D341Med (cell line): ENCODE measurements around the gene PLXNB2.

Experiments used
- DNase-seq: peaks from one replicate; pipeline ENCODE4 v3.0.0; 2012; ENCODE audit warnings: low spot score

Gene PLXNB2

GRCh38 chr22:50250555-50251476 lies 56.6 kb downstream of the PLXNB2 start, which contains the start of gene HDAC10:
TSS of gene HDAC10 (minus strand) at chr22:50251265. CDS start at chr22:50251032, 233 bp downstream.
- peak; percentile 93 for DNase-seq

DNA sequence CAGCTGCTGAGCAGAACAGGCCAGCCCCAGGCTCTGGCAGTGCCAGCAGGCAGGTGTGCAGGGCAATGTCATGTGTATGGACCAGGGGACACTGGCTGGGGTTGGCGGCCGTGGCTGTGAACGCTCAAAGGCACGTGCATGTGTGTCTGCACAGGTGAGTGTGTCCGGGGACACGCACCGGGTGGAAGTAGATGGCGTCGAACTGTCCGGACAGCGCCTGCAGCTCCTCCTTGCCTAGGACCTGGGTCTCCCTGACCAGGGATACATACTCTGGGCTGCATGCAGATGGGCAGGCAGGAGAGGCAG lies 57.2 kb downstream of the PLXNB2 start:
- no peak for DNase-seq

GRCh38 chr22:50249341-50250248 lies 57.9 kb downstream of the PLXNB2 start:
- DNase-seq: no peak

DNA sequence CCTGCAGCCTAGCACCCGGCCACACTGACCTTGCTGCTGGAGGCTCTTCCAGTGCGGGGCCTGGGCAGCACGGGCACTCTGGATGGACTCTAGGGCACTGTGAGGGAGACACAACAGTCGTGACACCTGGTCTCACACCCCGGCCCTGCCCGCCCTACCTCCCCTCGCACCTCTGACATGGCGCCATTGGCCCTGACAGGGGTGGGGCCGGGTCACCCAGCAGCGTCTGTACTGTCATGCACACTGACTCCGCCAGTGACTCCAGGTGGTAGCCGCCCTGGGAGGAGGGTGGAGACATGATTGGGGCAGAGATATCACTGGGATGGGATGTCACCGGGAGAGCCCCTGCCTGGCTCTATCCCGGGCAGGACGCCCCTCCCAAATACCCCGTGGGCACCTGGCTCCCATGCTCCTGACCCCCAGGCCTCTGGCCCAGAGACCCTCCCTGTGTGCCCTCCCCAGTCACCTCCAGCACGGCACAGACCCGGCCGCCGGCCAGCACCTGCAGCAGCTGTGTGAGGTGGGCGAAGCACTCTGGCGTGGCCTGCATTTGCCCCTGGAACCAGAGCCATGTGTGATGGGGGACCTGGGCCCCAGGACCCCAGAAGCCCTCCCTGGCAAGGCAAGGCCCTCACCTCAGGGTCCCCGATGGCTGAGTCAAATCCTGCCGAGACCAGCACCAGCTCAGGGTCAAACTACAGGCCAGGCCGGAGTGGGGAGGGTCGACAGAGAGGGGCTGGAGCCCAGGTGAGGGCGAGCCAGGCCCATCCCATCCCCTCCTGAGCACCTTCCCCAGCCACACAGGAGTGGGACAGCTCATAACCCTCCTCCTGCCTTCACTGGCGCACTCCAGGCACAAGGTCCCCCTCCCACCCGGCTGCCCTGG lies 59.0 kb downstream of the PLXNB2 start:
- DNase-seq: no peak

DNA sequence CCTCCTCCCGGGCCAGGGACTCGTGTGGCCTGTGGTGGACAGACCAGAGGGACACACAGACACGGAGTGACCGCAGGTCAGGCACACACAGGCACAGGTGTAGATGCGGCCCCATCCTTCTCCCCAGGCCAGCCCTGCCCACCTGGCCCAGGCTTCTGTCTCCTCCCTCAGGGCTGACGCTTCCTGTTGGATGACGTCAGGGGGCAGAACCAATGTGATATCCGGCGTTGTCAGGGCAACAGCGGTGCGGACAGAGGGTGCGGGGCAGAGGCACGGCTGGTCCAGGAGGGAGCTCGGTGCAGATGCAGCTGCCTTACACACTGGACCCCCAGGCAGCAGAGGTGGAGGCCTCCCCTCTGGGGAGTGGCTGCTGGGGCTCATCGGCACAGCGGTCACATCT lies 59.7 kb downstream of the PLXNB2 start:
- no peak for DNase-seq

GRCh38 chr22:50246242-50247175 lies 60.9 kb downstream of the PLXNB2 start:
- no peak for DNase-seq

DNA sequence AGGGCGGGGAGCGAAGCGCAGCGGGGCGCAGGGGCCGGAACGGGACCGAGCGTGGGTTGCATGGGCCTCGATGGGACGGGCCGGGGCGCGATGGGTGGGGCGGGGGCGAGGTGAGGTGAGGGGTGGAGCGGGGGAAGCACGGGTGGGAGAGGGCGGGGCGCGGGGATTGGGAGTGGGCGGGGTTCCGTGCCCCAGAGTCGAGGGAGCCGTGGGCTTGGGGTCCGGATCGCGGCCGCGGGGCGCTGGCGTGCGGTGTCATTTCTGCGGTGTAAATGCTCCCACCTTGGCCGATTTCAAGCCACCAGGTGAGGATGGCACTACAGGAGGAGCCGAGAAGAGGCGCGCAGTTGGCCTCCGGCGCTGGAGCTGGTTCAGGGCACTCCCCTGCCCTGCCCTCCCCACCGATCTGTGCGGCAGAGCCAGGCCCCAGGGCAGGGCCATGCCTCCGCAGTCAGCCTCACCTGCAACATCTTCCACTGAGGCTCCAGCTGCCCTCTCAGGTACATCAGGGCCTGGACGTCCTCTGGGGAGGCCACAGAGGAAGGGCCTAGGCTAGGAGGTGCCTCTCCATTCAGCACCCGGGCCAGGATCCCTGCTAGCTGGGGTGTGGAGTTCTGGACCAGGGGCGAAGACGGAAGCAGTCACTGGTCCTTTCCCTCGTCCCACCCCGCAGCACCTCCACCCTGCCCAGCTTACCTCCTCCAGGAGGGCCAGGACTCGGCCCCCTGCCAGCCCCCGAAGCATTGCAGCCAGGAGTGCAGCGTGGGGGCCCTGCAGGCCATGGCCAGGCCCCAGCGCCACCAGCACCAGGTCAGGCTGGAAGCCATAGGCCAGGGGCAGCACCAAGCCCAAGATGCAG lies 62.0 kb downstream of the PLXNB2 start:
- no peak for DNase-seq

DNA sequence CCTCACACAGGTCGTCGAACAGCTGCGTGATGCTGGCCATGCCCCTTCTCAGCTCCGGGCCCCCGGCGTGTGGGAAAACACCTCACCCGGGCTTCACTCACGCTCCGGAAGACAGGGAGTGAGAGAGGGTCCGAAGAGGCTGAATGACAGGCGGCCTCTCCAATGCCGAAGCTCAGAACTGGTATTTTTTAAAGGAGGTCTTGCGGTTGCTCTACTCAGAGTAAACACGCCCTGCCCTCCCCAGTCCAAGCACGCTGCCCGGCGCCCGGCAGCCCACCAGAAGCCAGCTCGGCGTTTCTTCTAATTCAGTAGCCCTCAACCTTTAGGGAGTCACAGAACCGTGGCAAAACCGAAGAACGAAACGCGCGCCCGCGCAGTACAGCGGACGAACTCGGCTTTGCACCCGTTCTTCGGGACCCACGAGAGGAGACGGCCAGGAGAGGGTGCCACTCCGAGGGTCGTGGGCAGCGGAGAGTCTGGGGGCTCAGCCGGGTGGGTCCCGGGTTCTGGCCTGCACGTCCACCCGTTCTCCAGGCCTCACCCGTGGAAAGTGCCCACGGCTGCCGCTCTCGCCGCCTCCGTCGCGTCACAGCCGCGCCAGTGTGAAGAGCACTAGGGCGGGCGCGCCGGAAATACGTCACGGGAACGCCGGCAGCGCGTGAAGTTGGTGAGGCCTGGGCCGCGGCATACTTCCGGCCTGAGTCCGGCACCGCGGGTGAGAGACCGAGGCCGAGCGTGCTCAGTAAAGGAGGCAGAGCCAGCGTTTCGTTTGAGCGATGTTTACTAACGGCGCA lies 62.8 kb downstream of the PLXNB2 start, which contains the start of gene TUBGCP6:
Gene TUBGCP6 (minus strand): TSS at position 604 of the 794 bp plus-strand sequence. CDS start 564 bp downstream, at position 40.
- peak; percentile 95 for DNase-seq

DNA sequence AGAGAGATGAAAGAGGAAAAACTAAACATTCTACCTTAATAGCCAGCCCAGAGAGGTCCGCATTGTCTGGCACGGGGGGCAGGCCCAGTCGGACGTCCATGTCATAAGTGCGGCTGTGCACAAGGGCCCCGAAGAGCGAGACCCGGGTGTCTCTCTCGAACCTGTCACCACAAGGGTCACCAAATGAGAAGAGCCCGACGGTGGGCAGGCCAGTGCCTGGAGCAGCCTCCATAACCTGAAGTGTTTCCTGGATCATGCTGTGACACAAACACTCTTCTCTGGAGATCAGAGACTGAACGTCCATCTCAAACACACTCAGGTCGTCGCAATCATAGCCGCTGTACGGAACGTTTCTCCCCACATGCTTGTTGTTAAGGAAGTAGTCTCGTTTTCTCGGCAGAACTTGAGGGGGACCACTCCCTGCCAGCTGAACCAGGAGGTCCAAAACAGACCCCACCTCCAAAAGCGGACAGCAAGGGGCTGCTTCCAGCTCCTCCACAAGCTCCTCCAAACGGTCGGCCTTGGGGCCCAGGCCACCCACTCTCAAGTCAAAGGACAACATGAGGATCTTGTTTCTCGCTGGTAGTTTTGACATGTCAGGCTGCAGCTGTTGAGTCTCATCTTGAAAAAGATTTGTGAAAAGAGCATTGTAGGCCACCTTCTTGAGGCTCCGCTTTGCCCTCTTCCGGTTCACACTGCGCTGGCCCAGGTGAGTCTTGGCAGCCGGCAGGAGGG lies 63.6 kb downstream of the PLXNB2 start:
- DNase-seq: no peak

- DNase-seq: no peak
Measured at GRCh38 chr22:50242406-50242949, 65.0 kb downstream of the PLXNB2 start.

DNA sequence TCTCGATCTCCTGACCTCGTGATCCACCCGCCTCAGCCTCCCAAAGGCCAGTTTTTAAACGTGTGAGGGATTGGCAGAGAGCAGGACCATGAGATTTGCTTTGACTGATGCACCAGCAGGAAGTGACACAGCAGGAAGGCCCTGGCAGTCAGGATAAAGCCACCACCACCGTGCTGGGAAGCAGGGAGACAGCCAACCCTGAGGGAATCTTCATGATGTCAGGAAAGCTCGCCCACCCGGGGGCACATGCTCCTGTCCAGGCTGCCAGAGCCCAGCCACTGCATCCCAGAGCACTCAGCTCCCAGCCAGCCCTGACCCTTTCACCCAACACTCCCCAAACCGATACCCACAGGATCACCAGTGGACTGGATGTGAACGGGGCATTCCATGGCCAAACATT lies 68.7 kb downstream of the PLXNB2 start:
- no peak for DNase-seq

DNA sequence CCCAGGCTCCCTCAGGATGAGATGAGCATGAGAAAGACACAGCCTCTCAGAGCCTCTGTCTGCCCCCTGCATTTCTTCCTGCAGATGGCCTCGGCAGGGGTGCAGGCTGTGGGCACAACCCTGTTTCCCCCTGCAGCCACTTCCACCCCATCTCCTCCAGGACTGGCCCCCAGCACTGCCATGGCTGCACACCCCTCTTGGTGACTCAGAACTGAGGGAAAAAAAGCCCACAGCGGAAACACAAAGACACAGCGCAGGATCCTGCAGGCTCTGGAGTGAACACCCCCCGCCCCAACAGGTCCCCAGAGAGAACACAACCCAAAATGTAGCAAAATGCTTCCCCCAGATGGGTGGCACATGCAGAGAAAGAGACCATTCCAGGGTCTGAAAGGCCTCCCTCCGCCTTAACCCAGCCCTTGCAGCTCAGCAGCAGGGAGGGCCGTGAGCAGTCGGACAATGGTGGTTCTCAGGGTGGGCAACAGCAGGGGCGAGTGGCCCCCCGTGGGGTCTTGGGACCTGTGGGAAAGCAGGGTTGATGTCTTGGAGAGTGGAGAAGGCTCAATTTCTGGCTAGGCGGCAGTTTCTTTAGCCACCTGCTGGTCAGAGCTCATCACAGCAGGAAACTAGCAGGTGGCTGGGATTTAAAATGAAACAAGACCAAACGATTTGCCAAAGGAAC lies 70.6 kb downstream of the PLXNB2 start:
- DNase-seq: peak; percentile 73

DNA sequence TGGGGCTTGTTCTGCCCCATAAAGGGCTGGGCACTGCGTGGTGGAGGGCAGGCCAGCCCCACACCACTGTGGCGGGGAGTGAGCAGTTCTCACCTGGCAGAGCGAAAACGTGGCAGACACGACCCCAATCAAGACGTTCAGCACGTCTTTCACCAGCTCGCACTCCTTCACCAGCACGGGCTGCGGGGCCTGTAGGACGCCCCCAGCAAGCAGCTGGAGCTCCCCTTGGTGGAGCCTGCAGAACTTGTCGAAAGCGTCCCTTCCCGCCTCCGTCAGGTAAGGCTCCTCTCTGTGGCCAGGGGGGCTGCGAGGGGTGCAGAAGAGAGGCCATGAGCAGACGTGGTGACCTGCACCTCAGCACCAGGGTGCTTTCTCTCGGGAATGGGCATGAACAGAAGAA lies 74.2 kb downstream of the PLXNB2 start:
- DNase-seq: no peak

GRCh38 chr22:50232481-50233151 lies 74.8 kb downstream of the PLXNB2 start:
- no peak for DNase-seq

- no peak for DNase-seq
Measured at GRCh38 chr22:50229370-50229769, 78.1 kb downstream of the PLXNB2 start.

DNA sequence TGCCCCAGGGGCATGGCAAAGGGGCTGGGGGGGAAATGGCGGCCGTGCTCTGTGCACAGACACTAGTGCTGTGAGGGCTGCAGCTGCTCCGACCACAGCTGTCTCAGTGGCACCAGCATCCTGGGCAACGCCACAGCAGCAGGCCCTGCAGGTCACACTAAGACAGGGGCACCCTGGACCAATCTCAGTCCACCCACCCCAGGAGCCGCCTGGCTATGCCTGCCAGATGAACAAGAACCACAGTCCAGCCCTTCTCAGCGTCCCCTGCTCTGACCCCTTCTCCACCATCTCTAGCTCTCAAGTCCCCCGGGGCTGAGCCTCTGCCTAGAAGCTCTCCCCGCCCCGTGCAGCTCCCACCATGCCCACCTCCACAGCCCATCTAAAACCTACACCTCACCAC lies 79.1 kb downstream of the PLXNB2 start:
- no peak for DNase-seq
